T-helper 9 cell (primary cell): ENCODE results near the gene ARHGAP26.

Experiments
- DNase-seq: peaks from one replicate; pipeline ENCODE4 v3.0.0-alpha.2; 2020

Gene ARHGAP26

GRCh38 chr5:142813220-142813619 lies 43.0 kb downstream of the ARHGAP26 start:
- no peak for DNase-seq

- no peak for DNase-seq
Observed at GRCh38 chr5:142814122-142814521, 43.9 kb downstream of the ARHGAP26 start.

GRCh38 chr5:142815469-142815868 lies 45.3 kb downstream of the ARHGAP26 start:
- DNase-seq: no peak

- DNase-seq: no peak
Observed at GRCh38 chr5:142816531-142817430, 46.6 kb downstream of the ARHGAP26 start.

- DNase-seq: no peak
Observed at GRCh38 chr5:142817949-142818431, 47.8 kb downstream of the ARHGAP26 start.

- DNase-seq: no peak
Observed at GRCh38 chr5:142819292-142819691, 49.1 kb downstream of the ARHGAP26 start.

- DNase-seq: no peak
Observed at GRCh38 chr5:142819825-142820224, 49.6 kb downstream of the ARHGAP26 start.

GRCh38 chr5:142820447-142820846 lies 50.3 kb downstream of the ARHGAP26 start:
- DNase-seq: no peak

- DNase-seq: no peak
Observed at GRCh38 chr5:142821034-142821732, 51.0 kb downstream of the ARHGAP26 start.

GRCh38 chr5:142821733-142822487 lies 51.7 kb downstream of the ARHGAP26 start:
- DNase-seq: no peak

GRCh38 chr5:142823126-142823525 lies 52.9 kb downstream of the ARHGAP26 start:
- no peak for DNase-seq

- no peak for DNase-seq
Observed at GRCh38 chr5:142823806-142824205, 53.6 kb downstream of the ARHGAP26 start.

- no peak for DNase-seq
Observed at GRCh38 chr5:142824391-142824790, 54.2 kb downstream of the ARHGAP26 start.

GRCh38 chr5:142825378-142826089 lies 55.4 kb downstream of the ARHGAP26 start:
- DNase-seq: no peak

- no peak for DNase-seq
Observed at GRCh38 chr5:142826093-142826492, 55.9 kb downstream of the ARHGAP26 start.

- no peak for DNase-seq
Observed at GRCh38 chr5:142826741-142827492, 56.7 kb downstream of the ARHGAP26 start.

GRCh38 chr5:142827934-142828576 lies 57.9 kb downstream of the ARHGAP26 start:
- no peak for DNase-seq

GRCh38 chr5:142828797-142829535 lies 58.8 kb downstream of the ARHGAP26 start:
- no peak for DNase-seq

GRCh38 chr5:142829801-142830220 lies 59.6 kb downstream of the ARHGAP26 start:
- DNase-seq: no peak
